HG02870 (cell line): Measurements from ENCODE around the gene AIFM3.
"Not testable (repeated sequence)": the region's sequence is repeated elsewhere in the genome, so short reads cannot be mapped to it uniquely, and the experiment has no call there.

ENCODE experiments used
- ATAC-seq: cut with Tn5 transposase; IDR thresholded peaks from one replicate; pipeline ENCODE4 v1.9.1; 2021; ENCODE audit warnings: mild to moderate bottlenecking, moderate library complexity; ENCODE audit not compliant: unreplicated experiment

AIFM3 gene

DNA sequence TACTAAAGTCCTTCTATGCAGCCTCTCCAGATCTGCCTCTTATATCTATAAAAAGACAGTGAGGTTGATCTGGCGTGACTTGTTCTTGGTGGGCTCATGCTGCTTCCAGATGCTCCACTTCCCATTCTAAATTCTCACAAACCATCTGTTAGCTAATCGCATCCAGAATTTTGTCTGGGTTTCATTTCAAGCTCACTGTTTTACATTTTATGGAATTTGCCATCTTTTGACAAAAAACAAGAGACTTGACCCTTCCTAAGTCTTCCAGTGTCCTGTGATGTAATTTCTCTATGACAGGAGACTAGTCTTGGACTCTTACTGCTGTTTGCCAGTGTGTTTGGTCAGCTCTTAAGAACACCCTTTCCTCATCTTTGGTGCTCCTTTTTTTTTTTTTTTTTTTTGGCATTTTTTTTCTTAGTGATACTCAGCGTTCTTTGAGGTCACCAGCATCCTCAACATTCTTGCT lies 26.8 kb upstream of the AIFM3 start:
- ATAC-seq: no peak

DNA sequence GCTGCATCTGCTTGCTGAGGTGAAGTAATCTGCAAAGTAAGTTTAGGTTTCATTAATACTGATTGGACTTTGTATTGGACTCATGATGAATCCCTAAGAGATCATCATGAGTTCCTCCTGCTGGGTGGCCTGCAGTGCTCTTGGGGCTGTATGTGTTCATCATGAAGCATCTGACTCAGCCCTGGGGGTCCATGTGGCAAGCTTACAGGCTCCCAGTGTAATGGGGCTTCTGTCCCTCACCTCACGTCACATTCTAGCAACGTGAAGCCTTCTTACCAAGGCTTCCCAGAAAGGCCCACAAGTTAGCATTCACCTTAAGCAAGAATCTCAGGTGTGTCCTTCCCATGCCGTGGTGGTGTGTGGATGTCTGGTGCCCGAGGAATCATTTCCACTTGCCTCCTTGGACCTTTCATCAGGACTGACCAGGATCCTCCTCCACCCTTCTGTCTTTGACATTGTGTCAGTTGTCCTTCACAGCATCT lies 26.1 kb upstream of the AIFM3 start:
- no peak for ATAC-seq

DNA sequence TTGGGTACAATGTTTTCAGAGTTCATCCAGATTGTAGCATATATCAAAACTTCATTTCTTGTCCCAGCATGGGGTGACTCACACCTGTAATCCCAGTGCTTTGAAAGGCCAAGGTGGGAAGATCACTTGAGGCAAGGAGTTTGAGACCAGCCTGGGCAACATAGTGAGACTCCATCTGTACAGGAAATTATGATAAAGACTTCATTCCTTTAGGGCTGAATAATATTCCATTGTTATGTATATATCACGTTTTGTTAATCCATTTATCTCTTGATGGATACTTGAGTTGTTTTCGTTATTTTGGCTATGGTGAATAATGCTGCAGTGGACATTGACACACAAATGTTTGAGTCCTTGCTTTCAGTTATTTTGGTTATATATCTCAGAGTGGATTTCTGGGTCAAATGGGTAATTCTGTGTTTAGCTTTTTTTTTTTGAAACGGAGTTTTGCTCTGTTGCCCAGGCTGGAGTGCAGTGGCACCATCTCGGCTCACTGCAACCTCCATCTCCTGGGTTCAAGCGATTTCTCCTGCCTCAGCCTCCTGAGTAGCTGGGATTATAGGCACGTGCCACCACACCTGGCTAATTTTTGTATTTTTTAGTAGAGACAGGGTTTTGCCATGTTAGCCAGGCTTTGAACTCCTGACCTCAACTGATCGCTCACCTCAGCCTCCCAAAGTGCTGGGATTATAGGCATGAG lies 24.7 kb upstream of the AIFM3 start:
- not testable (repeated sequence) for ATAC-seq

DNA sequence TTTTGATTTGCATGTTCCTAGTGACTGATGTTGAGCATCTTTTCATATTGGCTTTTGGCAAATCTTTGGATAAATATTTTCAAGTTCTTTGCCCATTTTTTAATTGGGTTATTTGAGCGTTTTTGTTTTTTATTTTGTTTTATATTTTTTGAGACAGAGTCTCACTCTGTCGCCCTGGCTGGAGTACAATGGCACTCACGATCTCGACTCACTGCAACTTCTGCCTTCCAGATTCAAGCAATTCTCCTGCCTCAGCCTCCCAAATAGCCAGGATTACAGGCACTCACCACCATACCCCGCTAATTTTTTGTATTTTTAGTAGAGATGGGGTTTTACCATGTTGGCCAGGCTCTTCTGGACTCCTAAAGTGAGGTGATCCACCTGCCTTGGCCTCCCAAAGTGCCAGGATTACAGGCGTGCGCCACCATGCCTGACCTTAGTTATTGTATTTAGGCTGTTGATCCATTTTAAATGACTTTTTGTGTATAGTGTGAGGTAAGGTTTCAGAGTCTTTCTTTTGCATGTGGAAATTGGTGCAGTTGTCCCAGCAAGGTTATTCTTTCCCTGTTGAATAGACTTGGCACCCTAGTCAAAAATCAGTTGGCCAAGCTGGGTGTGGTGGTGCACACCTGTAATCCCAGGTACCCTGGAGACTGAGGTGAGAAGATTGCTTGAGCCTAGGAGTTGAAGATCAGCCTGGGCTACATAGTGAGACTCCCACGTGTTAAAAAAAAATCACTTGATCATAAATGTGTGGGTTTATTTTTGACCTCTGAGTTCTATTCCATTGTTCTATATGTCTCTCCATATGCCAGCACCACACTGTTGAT lies 23.7 kb upstream of the AIFM3 start:
- no peak for ATAC-seq

DNA sequence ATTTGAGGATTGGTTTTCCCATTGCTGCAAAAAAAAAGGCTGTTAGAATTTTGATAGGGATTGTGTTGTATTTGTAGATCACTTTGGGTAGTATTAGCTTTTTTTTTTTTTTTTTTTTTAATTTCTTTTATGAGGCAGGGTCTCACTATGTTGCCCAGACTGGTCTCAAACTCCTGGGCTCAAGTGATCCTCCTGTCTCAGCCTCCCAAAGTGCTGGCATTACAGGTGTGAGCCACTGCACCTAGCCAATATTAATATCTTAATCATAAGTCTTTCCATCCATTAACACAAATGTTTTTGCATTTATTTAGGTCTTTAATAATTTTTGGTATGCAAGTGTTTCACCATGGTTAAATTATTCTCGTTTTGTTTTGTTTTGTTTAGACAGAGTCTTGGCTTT lies 23.0 kb upstream of the AIFM3 start:
- no peak for ATAC-seq

DNA sequence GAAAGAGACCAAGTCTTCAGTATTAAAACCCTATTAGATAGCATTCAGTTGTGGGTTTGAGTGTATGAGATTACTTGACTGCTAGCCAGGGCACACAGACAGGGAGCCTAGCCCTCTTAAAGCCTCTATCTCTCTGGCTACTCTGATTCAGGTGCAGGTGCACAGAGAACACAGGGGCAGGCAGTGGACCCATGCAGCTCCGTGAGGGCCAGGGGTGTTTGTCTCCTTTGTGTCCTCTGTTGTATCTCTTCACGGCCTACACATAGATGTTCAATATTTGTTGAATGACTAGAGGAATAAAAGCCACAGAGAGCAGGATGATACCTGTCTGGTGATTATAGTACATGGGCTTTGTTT lies 21.5 kb upstream of the AIFM3 start:
- ATAC-seq: no peak

DNA sequence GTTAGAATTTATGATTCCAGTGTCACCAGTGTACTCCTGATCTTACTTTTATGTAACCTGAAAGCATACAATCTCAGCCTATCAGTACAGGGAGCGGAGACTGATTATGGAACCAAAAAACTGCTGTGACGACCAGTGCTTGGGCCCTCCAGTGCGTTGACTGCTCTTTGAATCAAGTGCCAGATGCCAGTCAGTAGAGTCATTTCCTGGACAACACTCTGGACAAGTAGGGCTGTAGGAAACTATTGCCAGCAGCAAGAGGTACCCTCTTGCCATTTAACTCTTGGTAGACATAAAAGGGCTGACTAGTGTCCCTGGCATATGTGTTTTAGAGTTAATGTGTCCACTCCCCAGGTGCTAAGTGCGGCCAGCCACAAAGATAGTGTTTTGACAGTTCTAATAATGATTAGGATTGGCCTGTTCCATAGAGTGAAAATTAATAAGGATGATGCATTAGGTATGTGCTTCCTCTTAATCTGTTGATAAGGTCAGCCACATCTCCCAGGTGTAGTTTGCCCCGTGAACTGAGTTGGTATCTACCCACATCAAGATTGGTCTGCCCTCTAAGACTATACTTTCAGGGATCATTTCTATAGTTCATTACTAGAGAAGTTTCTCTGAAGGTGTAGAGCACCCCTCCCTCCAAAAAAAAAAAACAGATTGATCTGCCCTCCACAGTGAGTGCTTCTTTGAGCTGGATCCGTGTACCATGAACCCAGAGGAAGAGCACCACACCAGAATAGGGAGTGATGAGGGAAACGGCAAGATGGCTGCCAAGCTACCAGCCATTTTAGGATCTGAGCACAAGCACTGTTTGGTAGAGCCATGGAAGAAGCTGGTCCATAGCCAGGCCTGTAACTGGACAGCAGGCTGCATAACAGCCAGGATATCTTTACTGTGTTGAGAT lies 20.7 kb upstream of the AIFM3 start:
- ATAC-seq: no peak

DNA sequence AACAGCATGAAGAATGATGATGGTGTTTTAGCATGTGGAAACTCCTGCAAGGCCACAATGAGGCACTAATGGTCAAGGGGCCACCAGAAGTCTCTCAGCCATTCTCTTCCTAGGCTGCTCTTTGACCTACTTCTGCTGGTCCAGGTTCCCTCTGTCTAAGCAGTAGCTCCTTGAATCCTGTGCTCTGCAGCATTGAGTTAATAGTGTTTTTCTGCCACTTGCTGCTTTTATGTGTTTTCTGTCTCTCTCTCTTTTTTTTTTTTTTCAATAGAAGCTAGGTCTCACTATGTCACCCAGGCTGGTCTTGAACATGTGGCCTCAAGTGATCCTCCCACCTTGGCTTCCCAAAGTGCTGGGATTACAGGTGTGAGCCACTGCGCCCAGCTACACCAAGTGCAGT lies 20.1 kb upstream of the AIFM3 start:
- no peak for ATAC-seq

DNA sequence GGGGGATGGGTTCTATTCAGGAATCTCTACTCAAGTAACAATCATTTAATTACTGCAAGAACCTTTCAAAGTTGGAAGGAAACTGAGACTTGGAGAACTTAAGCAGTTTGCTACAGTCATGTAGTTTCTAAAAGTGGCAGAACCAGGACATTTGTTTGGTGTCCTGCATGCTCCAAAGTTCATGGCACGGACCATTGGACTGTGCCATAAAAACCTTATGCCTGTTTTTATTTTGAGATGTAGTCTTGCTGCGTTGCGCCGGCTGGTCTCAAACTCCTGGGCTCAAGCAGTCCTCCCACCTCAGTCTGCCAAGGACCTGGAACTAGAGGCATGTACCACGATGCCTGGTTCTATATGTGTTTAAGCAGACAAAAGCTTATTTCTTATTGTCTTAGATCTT lies 18.6 kb upstream of the AIFM3 start:
- no peak for ATAC-seq

DNA sequence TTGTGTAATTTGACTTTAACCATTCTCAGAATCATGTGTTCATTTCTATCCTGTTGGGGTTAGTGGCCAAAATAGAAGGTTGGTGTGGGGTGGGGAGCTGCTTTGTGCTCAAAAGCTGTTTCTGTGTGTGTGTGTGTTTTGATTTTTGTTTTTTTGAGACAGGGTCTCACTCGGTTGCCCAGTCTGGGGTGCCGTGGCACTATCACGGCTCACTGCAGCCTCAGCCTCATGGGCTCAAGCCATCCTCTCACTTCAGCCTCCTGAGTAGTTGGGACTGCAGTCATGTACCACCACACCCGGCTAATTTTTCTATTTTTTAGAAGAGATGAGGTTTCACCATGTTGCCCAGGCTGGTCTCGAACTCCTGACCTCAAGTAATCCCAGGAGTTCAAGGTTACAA lies 18.1 kb upstream of the AIFM3 start:
- ATAC-seq: no peak

DNA sequence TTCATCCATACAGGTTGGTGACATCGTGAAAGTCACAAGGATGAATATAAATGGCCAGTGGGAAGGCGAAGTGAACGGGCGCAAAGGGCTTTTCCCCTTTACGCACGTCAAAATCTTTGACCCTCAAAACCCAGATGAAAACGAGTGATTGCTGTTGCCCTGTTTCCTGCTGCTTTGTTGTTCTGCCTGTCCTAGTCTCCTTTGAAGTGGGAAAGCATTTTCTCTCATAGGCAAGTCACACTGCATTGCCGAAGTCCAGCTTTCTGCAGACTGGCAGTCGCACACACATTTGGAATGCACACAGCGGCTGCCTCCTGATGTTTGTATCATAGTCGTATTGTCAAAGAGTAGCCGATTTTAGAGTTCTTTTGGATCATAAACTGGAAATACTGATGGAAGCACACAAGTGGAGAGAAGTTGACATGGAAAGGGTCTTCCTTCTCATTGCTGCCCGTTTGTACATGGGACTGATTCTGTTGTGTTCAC lies 17.3 kb upstream of the AIFM3 start:
- ATAC-seq: no peak

DNA sequence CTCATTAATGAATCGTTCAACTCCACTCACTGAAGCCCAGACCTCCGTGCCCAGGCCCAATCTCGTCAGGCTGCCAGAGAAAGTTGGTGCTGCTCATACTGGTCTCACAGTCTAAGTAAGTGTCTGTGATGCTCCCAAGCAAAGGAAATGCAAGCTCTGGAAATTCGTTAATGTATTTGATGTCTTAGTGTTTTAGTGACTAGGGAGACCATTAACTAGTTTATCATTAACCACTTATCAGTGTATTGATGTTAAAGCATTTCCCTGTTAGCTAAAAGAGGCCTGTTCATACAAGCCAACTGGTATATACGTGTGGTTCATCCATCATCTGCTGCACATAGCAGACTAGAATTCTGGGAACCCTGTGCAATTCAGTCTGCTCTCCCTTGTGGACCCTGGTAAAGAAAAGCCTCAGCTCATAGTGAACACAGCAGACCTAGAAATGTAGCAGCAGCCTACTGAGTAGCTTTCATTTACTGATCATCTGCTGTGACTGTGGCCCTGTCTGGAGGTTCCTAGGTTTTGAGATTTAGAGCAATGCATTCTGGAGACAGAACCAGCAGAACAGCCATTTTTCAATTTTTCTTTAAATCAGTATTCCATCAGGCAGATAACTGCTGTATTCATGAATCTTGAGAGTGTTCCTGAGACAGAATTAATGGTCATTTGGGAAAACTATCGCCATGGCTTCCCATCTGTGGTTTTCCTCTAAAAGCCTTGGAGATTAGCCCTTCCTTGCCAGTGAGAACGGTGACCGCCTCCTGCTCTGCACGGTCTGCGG lies 15.7 kb upstream of the AIFM3 start:
- ATAC-seq: no peak

DNA sequence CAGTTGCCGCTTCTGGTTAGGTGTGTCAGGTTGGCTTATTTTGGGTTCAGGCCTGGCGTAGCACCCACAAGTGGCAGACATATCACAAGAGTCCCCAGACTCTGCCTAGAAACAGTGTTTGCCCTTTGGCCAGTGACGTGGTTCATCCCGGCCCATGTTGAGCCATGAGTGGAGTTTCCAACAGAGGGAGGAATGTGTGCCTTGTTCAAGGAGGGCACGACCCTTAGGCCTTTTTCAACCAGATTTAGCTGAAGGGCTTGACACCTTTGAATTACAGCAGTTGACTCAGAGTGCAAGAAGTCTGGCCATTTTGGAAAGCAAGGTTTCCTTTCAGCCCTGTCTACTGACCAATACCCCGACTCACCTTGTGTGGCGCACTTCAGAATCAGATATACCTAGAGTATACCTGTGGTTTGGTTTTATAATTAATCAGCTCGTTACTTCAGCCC lies 15.1 kb upstream of the AIFM3 start:
- ATAC-seq: no peak

DNA sequence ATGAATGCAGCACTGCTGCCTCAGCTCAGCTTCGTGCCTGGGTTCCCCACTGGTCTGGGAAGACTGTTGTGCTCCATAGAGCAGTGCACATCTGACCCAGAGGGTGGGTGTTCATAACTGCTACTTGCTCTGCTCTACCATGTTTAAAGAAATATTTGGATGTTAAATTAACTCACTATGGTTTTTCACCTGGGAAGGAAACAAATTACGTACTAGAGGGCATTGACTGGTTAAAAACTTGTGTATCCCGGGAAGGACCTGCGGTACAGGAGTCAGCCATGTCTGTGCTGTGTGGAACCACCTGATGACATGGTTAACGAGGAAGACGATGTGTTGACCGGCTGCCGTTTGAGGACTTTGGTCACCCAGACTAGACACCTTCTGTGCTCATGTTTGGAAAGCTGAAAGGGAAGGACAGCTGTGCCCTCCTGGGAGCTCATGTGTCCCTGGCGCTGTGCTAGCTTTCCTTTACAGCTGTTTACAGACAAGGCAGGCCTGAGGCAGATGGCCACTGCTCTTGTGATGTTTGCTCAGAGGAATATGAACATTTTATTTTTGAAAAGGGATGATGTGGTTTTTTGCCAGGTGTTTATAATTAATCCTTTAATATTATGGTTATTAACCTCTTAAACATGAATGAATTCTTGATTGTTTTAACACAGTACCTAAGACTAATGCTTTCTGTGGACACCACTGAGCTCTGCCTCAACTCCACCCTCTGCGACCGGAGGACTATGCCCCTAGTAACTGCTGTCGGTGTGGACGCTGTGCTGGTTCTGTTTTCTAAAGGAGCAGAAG lies 14.3 kb upstream of the AIFM3 start:
- no peak for ATAC-seq

DNA sequence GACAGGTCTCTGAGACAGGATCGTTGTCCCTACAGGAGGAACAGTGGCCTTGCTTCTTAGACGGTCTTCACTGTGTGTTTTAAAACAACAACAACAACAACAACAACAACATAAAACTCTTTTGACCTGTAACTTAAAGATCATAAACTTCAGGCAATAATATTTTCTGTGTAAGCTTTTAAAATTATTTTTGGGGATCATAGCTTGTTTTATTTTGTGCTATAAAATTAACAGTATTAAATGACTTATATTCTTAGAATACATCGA lies 13.8 kb upstream of the AIFM3 start:
- ATAC-seq: no peak

DNA sequence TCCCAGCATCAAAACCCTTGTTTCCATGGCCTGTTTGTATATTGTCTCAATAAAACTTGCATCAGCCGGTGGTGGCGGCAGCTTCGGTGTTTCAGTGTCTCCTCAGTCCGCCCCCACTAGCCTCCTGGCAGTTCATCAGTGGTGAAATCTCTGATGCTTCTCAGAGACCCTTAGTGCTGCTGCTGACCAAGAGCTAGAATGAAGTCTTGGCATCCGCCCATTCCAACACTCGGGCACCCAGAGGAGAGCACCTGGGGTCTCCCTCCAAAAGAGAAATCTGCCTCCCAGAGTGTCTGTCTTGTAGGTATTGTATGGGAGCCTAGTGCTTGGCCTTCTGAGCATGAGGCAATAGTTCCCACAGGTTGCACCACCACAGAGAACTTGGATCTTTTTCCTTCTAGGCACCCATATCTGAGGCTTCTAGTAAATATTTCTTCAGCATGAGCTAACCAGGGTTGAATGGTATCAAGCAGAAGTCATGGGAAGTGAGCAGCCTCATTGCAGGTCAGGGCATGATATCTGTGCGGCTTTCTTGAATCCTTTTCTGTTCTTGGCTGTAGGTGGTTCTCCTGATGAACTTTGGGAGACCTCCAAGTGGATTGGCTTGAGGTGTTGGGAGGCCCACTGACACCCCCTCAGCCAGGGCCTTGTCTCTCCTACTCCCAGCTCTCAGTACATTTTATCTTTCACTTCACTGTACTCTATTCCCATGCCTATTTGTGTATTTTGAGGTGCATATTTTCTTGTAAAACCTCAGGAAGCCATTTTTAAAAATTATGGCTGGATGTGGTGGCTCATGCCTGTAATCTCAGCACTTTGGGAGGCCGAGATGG lies 13.2 kb upstream of the AIFM3 start:
- ATAC-seq: no peak

DNA sequence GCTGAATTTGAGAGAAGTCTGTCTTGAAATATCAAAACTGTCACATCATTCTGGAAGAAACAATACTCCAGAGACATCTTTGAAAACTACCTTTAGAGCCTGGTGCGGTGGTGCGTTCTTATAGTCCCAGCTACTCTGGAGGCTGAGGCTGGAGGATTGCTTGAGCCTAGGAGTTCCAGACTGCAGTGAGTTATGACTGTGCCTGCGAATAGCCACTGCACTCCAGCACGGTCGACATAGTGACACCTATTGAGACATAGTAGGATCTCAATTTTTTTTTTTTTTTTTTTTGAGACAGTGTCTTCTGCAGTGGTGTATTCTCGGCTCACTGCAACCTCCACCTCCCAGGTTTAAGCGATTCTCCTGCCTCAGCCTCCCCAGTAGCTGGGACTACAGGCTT lies 11.5 kb upstream of the AIFM3 start:
- no peak for ATAC-seq

DNA sequence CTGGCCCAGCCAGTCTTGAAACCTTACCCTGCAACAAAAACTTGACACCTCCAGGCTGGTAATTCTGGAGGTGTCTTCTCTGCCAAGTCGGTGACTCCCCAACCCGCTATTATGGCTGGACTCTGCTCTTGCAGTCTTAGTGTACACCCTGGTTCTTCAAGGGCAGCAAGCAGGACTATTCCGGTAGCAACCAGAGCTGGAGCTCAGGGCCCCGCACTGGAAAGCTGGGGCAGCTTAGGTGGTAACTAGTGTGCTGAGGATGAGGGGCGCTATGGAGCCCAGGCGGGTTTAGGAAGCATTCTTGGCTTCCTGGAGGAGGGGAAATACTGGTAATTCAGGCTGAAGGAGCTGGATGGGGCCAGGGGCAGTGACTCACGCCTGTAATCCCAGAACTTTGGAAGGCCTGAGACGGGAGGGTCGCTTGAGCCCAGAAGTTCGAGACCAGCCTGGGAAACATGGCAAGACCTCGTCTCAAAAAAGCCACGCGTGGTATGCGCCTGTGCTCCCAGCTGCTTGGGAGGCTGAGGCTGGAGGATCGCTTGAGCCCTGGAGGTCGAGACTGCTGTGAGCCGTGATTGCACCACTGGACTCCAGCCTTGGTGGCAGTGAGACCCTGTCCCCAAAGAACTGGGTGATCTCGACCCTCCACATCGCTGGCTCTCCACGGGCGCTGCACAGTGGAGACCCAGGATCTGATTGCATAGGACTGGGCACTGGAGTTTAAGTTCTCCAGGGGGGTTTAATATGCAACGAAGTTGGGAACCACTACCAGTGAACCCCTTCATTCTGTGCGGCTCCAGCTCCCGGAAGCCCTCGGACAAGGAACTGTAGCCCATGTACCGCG lies 10.6 kb upstream of the AIFM3 start:
- ATAC-seq: no peak
